Measurements from ENCODE around the gene DAGLB. TPM values are rescaled to one million over a fixed set of nuclear protein-coding genes. Genes with fewer than 3 reads are reported as not detected.

Gene DAGLB
- total RNA-seq, 2 donors from 2014 or later: 15.6 to 26.5 TPM

DNA sequence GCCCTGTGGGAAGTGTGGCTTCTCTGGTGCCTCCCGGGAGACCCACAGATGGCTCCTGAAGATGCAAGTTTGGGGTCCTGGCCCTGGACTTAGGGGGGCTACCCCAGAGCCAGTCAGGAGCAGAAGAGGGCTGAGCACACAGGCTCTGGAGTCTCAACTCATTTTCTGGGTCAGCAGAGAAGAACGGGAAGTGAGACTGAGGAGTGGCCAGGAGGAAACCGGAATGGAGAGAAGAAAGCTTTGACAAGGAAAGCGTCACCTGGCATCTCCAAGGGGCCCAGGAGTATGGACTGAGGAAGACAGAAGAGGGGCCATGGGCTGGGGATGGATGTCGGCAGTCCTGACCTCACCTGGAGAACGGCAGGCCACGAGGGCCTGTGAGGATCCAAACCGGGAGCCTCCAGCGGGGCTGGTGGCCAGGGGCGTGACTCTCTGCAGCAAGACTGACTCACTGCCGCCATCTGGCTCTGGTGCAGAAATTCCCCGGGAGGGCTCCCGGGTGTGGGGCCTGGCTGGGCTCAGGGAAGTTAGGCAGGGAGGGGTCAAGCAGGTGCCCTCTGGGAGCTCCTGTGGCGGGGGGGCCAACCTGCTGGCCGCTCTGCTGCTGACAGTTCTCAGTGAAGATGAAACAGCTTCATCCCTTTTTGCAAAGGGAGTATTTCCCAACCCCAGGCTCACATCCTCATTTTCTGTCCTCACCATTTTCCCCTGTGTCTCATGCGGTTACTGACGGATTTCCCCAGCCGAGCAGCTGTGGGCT lies 23.6 kb downstream of the DAGLB start:
- Histone ChIP-seq H3K27me3 (no peaks in the 10 kb centered on the region), H3K4me3 (no peak overlapping the region), H3K27ac (peak overlapping the region; percentile 11), H3K4me1 (no peaks in the 10 kb centered on the region), H3K36me3 (no peaks in the 10 kb centered on the region), H3K9ac (ENCODE audit: low read depth in 2 of 2, low read length in 2 of 2) (no peak overlapping the region), H3K9me3 (no peaks in the 10 kb centered on the region)
- intact Hi-C loops (cut with DNase I): no loop called here
- TF ChIP-seq CTCF (IDR thresholded peaks at IDR 0.05): no peak
- DNase-seq: peak; percentile 36

GRCh38 chr7:6422926-6423632 lies 24.7 kb downstream of the DAGLB start:
- H3K9me3 ChIP-seq: no peaks in the 10 kb centered on the region
- H3K27ac ChIP-seq: no peak overlapping the region
- DNase-seq: no peak
- H3K9ac ChIP-seq (ENCODE audit: low read depth in 2 of 2, low read length in 2 of 2): no peak overlapping the region
- H3K4me3 ChIP-seq: no peak overlapping the region
- no peaks in the 10 kb centered on the region for H3K4me1 ChIP-seq
- TF ChIP-seq CTCF (IDR thresholded peaks at IDR 0.05): no peak
- intact Hi-C loops (cut with DNase I): no loop called here
- no peaks in the 10 kb centered on the region for H3K27me3 ChIP-seq
- H3K36me3 ChIP-seq: no peaks in the 10 kb centered on the region

DNA sequence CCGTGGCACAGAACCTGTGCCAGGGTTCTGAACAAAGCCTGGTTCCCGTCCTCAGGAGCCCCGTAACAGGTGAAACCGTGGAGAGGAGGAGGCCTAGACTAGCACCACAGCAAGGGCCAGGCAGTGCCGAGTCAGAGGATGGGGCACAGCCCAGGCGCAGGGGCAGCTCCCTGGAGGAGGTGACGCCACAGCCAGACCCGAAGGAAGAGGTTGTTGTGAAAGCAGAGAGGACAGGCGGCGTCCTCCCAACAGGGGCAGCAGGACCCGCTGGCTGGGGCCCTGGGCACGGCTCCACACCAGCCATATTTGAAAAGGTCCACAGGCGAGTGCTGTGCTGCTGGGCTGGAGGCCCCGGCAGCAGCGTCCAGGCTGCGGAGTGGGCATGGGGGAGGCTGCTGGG lies 25.7 kb downstream of the DAGLB start:
- H3K36me3 ChIP-seq: no peaks in the 10 kb centered on the region
- H3K27me3 ChIP-seq: no peaks in the 10 kb centered on the region
- no peaks in the 10 kb centered on the region for H3K9me3 ChIP-seq
- no peaks in the 10 kb centered on the region for H3K4me1 ChIP-seq
- intact Hi-C loops (cut with DNase I): no loop called here
- no peak for DNase-seq
- no peak overlapping the region for H3K27ac ChIP-seq
- H3K9ac ChIP-seq (ENCODE audit: low read depth in 2 of 2, low read length in 2 of 2): no peak overlapping the region
- no peak for TF ChIP-seq CTCF (IDR thresholded peaks at IDR 0.05)
- H3K4me3 ChIP-seq: no peak overlapping the region

DNA sequence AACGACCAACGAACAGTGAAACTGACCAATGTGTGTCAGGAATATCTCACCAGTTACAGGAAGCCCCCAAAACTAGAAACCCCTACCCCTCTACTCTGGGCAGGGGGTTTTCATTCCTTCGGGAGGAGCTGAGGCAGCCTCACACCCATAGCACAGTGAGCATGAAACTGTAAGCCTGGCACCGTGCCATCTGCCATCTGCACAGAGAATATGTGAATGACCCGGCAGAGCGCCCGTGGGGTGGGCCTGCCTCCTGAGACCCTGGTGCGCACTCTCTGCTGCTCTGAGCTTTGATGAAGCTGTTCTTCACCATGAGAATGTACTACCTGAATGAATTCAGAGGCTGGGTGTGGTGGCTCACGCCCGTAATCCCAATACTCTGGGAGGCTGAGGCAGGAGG lies 27.1 kb downstream of the DAGLB start:
- intact Hi-C loops (cut with DNase I): no loop called here
- Histone ChIP-seq H3K4me1 (no peaks in the 10 kb centered on the region), H3K4me3 (no peak overlapping the region), H3K36me3 (no peaks in the 10 kb centered on the region), H3K27ac (no peak overlapping the region), H3K9ac (ENCODE audit: low read depth in 2 of 2, low read length in 2 of 2) (peak overlapping the region in 1 of 2 donors; percentile 35), H3K9me3 (no peaks in the 10 kb centered on the region), H3K27me3 (no peaks in the 10 kb centered on the region)
- TF ChIP-seq CTCF (IDR thresholded peaks at IDR 0.05): no peak
- no peak for DNase-seq

- H3K27ac ChIP-seq: no peak overlapping the region
- H3K36me3 ChIP-seq: peaks cover 3% of the 10 kb centered on the region
- intact Hi-C loops (cut with DNase I): no loop called here
- DNase-seq: no peak
- no peak overlapping the region for H3K4me3 ChIP-seq
- no peaks in the 10 kb centered on the region for H3K9me3 ChIP-seq
- H3K4me1 ChIP-seq: no peaks in the 10 kb centered on the region
- TF ChIP-seq CTCF (IDR thresholded peaks at IDR 0.05): no peak
- H3K9ac ChIP-seq (ENCODE audit: low read depth in 2 of 2, low read length in 2 of 2): no peak overlapping the region
- no peaks in the 10 kb centered on the region for H3K27me3 ChIP-seq
These were observed 28.4 kb downstream of the DAGLB start for GRCh38 chr7:6419310-6419773.
